Testis (tissue), 2 donors: Measurements from ENCODE around the gene ZIC5.

Experiments
- CTCF ChIP-seq, 3 experiments: fragments of 450-650 bp in 2 of 3; fragments of 200-600 bp in 1 of 3; sonication (generic) in 1 of 3; IDR thresholded peaks; one replicate each; pipeline ENCODE4 v1.5.1; 2016 to 2019; ENCODE audit warnings: antibody characterized with exemption in 3 of 3, mild to moderate bottlenecking in 2 of 3, moderate library complexity in 1 of 3
- POLR2A ChIP-seq: fragments of 450-650 bp; IDR thresholded peaks from one replicate; pipeline ENCODE4 v1.6.1; 2017; ENCODE audit warnings: antibody characterized with exemption, mild to moderate bottlenecking, moderate library complexity

- no peak for TF ChIP-seq CTCF (IDR thresholded peaks at IDR 0.05)
- no peak for TF ChIP-seq POLR2A
Observed at GRCh38 chr13:99962242-99962641, 9.3 kb downstream of the ZIC5 start.
